HFFc6 (cell line): ENCODE results near the gene RTF1. TPM values are rescaled to one million over a fixed set of nuclear protein-coding genes. Genes with fewer than 3 reads are reported as not detected.

Experiments
- DNase-seq: peaks from one replicate; pipeline ENCODE4 v3.0.0-alpha.2; 2018
- H3K27ac Mint-ChIP-seq: 2 replicates; pipeline ENCODE4 v1.8.0; 2020; ENCODE audit warnings: mild to moderate bottlenecking, mixed read lengths
- H3K27me3 Mint-ChIP-seq: 2 replicates; pipeline ENCODE4 v1.8.0; 2021; ENCODE audit warnings: mild to moderate bottlenecking, moderate library complexity, mixed read lengths; ENCODE audit not compliant: insufficient read depth
- H3K36me3 Mint-ChIP-seq: 2 replicates; pipeline ENCODE4 v1.8.0; 2021; ENCODE audit warnings: low read depth, mixed read lengths
- H3K4me1 Mint-ChIP-seq: 2 replicates; pipeline ENCODE4 v1.8.0; 2020; ENCODE audit warnings: low read depth, mixed read lengths
- H3K4me3 Mint-ChIP-seq: 2 replicates; pipeline ENCODE4 v1.8.0; 2020; ENCODE audit warnings: mild to moderate bottlenecking, moderate library complexity, mixed read lengths
- H3K9me3 Mint-ChIP-seq: 2 replicates; pipeline ENCODE4 v1.8.0; 2020; ENCODE audit warnings: mild to moderate bottlenecking, mixed read lengths
- total RNA-seq, 6 experiments: library from RNA; stranded (reverse); fragmentation: NEBNext Ultra II Directional; extraction: Animal tissue kit (Norgen Biotek cat#: 25700); gene quantifications; 2 replicates in 1 of 6; 3 replicates in 5 of 6; pipeline ENCODE4 v1.2.3, GENCODE V29; 2021
- TF ChIP-seq, protein P1 (sequence below): fragments of 200-600 bp; sonication (generic); IDR thresholded peaks from 2 replicates; pipeline ENCODE4 v1.5.0; 2021; ENCODE audit warnings: antibody characterized with exemption, mild to moderate bottlenecking

RTF1 gene
- total RNA-seq, 6 experiments from 2014 or later, result 32.3 to 38.3 (median 35.8) TPM

DNA sequence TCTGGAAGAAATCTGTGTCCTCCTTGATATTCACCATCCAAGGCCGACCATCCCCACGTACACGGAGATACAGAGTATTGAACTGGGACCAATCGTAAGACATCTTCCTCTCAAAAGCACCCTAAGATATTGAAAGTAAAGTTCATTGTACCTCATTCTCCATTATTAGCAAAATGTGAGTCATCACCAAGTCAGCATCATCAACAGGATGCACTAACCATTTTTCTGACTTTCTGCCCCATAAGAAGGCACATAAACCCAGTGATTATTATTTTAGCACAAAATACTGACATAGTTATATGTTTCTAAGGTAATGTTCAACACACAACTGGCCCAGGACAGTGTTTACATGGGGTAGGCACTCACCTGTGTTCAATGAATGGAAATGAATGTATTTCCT is 22.0 kb upstream of the RTF1 start:
- Mint-ChIP-seq H3K9me3 (no peaks in the 10 kb centered on the region), H3K4me1 (peaks cover 14% of the 10 kb centered on the region), H3K4me3 (no peak overlapping the region), H3K36me3 (peaks cover 24% of the 10 kb centered on the region), H3K27me3 (no peaks in the 10 kb centered on the region), H3K27ac (no peak overlapping the region)
- no peak for DNase-seq
- TF ChIP-seq, protein P1, sequence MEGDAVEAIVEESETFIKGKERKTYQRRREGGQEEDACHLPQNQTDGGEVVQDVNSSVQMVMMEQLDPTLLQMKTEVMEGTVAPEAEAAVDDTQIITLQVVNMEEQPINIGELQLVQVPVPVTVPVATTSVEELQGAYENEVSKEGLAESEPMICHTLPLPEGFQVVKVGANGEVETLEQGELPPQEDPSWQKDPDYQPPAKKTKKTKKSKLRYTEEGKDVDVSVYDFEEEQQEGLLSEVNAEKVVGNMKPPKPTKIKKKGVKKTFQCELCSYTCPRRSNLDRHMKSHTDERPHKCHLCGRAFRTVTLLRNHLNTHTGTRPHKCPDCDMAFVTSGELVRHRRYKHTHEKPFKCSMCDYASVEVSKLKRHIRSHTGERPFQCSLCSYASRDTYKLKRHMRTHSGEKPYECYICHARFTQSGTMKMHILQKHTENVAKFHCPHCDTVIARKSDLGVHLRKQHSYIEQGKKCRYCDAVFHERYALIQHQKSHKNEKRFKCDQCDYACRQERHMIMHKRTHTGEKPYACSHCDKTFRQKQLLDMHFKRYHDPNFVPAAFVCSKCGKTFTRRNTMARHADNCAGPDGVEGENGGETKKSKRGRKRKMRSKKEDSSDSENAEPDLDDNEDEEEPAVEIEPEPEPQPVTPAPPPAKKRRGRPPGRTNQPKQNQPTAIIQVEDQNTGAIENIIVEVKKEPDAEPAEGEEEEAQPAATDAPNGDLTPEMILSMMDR, result no peak

DNA sequence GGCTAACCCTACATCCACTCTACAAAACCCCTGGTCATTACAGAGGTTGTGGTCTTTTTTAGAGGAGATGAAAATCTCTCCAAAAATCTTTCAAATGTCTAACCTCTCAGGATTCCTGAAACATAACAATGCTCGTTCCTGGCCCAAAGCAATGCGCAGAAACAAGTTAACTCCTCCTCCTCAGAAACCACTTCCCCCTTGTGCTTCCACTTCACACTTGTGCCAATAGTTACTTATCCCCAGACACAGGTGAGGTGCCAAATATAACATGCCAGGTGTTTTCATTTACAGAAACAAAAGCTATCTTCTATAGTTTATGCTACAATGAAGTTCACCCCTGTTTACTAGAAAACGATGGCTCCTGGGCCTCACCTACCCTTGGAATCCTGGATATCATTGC is 20.8 kb upstream of the RTF1 start:
- TF ChIP-seq, protein P1, result no peak

DNA sequence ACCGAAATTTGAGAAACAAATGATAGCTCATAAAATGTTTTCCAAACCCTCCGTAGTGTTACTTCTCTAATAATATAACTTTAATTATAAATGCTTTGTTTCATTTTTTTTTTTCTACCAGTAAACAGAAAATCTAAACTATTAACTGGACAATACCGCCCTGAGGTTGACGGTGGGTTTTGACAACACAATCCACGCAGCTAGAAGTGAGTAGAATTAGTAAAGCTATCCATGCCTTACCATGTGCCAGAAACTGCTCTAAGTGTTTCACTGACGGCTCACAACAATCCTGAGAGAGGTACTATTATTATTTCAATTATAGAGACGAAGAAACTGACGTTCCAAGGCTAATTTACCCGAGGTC is 15.0 kb upstream of the RTF1 start:
- Mint-ChIP-seq H3K27me3 (no peaks in the 10 kb centered on the region), H3K4me1 (peaks cover 17% of the 10 kb centered on the region), H3K27ac (peak overlapping the region; percentile 86), H3K4me3 (peak overlapping the region; percentile 94), H3K36me3 (peaks cover 14% of the 10 kb centered on the region), H3K9me3 (no peaks in the 10 kb centered on the region; the same call in 1 of the 2 replicates)
- no peak for DNase-seq
- TF ChIP-seq, protein P1, result no peak

More for the DNA sequence above, 20.8 kb upstream of the RTF1 start:
- Mint-ChIP-seq H3K4me1 (peaks cover 14% of the 10 kb centered on the region), H3K36me3 (peaks cover 29% of the 10 kb centered on the region), H3K27me3 (no peaks in the 10 kb centered on the region), H3K9me3 (no peaks in the 10 kb centered on the region), H3K4me3 (no peak overlapping the region), H3K27ac (no peak overlapping the region)
- no peak for DNase-seq

DNA sequence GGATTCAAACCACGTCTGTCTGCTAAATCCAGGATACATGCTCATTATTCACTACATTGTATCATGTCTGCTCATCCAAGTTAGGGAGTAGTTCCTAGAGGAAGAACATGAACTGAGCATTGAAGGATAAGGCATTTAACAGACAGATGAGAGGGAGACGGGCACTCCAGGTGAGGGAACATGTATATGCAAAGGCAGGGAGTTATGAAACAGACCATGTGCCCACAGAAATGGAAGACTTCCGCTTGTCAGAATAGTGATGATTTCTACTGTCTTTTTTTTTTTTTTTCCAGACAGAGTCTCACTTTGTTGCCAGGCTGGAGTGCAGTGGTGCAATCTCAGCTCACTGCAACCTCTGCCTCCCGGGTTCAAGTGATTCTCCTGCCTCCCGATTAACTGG is 9.6 kb upstream of the RTF1 start:
- TF ChIP-seq, protein P1, result no peak
- Mint-ChIP-seq H3K36me3 (peaks cover 4% of the 10 kb centered on the region; the same call in 1 of the 2 replicates), H3K27ac (no peak overlapping the region), H3K27me3 (no peaks in the 10 kb centered on the region), H3K4me1 (peaks cover 11% of the 10 kb centered on the region), H3K4me3 (no peak overlapping the region), H3K9me3 (no peaks in the 10 kb centered on the region; the same call in 1 of the 2 replicates)
- DNase-seq, result no peak

DNA sequence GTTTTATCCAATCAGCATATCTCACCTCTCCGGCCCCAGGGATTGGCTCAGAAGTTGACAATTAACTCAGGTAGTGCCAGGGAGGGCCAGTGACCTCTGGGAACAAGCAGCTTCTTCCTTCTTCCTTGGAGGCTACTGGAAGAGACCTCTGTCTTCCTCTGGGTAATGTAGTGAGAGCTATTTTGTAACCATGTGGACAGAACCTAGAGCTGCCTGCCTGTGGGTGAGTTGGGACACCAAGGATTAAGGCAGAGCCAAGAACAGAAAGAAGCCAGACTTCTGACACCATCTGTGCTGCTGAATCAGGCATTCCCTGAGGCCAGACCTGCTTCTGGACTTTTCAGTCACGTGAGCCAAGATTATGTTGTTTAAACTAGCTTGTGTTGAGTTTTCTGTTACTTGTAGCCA is 8.7 kb upstream of the RTF1 start:
- H3K36me3 Mint-ChIP-seq, result peaks cover 4% of the 10 kb centered on the region; the same call in 1 of the 2 replicates
- no peak overlapping the region for H3K27ac Mint-ChIP-seq
- TF ChIP-seq, protein P1, result no peak
- peak; percentile 46 for DNase-seq
- no peaks in the 10 kb centered on the region for H3K27me3 Mint-ChIP-seq
- H3K4me1 Mint-ChIP-seq, result peaks cover 6% of the 10 kb centered on the region
- no peaks in the 10 kb centered on the region; the same call in 1 of the 2 replicates for H3K9me3 Mint-ChIP-seq
- H3K4me3 Mint-ChIP-seq, result no peak overlapping the region

DNA sequence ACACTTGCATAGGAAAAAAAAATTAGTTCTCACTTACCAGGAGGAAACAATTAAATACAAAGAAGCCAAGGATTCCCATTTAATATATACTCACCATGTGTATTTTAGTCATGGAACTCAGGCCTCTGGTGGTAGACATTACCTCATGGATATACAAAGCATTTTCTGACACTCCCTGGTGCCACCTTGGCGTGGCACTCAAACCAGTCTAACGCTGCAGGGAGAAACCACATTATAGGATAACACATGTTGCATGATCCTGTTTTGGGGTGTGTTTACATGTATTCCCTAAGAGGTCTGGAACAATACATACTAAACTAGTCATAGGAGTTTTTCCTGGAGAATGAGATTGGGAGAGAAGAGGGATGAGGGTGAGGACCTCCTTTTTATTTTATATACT is 5.9 kb upstream of the RTF1 start:
- DNase-seq, result no peak
- TF ChIP-seq, protein P1, result no peak
- Mint-ChIP-seq H3K27ac (0 out of 2 replicates have a peak overlapping the region, but pooled peaks have one; percentile 2), H3K36me3 (peaks cover 4% of the 10 kb centered on the region; the same call in 1 of the 2 replicates), H3K9me3 (no peaks in the 10 kb centered on the region), H3K4me3 (no peak overlapping the region), H3K27me3 (no peaks in the 10 kb centered on the region), H3K4me1 (peaks cover 5% of the 10 kb centered on the region)
